Colon (tissue), 2 donors: ENCODE measurements around the gene RBM5.

ENCODE experiments used
- FAIRE-seq: peaks from 2 replicates; lab custom pipeline; 2012; peaks lifted over from hg19 to GRCh38; lab: Jason Lieb, UNC
- donor health status: control.
- donor health status: control.

RBM5 gene

DNA sequence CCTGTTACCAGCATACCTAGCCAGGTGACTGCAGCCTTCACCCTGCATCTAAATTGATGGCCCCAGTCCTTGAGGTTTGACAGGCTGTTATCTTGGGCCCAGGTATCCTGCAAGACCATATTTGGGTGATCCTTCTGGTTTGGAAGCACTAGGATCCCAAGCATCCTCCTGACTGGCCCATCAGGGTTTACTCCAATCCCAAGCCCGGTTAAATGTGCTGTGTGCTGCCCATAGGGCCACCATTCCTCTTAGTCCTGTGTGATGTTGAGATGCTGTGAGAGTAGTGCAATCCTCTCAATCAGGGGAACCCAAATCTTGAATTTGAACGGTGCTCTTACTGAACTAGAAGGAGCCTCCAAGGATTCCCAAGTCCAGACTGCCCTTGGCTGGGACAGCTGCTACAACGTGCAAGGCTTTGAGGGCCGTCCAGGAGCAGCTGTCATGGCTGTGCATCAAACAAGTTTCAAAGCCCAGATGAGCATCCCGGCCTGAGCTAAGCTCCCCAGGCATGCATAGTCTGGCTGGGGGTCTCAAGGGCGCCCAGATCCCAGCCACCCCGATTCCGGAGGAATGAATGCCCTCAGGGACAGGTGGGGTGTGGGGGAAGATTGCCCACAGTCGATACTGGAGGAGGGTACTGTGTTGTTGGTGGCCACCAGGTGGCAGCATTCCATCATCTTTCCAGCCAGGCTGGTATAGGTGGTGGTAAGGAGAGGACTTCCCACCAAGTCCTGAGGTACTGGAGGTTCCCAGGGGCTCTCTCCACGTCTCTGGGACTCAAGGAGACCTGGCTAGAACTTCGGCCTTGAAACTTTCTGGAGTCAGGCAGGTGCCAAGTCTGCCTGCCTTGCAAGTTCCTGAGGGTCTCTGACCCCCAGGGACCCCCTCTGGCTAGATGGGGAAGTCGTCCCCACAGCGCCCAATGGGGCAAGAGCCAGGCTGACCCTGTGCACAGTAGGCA lies 32.6 kb downstream of the RBM5 start:
- no peak for FAIRE-seq

DNA sequence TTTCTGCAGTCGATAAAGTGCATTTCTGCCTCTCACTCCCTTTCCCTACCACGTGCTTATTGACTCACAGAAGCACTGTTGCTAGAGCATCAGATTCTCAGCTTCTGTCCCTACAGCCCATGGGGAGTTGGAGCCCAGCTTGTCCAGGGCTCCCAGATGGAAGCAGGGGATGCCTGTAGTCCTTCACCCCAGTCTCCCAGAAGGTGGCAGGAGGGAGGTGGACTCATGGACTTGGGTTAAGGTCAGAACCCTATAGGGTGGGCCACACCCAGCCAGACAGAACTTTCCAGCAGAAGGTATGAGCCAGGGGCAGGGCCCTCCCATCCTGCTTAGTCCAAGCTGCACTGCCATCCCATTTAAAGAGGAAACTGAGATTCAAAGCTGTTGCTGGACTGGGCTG lies 33.4 kb downstream of the RBM5 start:
- no peak for FAIRE-seq

DNA sequence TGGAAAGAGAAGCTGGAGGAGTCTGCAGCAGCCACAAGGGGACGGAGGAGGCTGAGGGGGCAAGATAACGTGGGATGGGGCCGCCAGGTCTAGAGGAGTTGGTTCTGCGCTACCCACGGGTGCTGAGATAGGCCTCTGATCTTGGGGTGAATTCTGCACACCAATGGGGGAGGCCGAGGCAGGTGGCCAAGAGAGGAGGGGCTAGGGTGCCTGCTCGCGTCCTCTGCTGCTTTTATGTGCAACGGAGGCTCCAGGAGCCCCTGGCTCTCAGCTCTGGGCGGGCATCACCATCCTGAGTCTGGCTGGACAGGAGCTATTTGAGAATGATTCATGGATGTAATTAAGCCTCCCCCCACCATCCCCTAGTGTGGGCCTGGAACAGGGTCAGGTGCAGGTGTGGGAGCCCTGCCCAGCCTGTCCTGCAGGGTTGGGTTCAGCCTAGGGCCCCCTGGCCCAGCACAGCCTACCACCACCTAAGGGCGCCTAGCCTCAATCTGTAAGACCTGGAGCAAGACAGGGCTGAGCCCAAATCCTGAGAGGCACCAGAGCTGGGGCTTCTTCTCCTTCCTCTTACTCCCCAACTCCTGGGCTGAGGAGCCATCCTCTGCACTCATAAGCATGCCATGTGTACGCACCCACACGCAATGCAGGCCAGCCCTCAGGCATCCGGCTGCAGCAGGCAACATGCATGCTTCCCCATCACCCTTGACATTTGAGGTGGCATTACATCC lies 34.1 kb downstream of the RBM5 start:
- no peak for FAIRE-seq

DNA sequence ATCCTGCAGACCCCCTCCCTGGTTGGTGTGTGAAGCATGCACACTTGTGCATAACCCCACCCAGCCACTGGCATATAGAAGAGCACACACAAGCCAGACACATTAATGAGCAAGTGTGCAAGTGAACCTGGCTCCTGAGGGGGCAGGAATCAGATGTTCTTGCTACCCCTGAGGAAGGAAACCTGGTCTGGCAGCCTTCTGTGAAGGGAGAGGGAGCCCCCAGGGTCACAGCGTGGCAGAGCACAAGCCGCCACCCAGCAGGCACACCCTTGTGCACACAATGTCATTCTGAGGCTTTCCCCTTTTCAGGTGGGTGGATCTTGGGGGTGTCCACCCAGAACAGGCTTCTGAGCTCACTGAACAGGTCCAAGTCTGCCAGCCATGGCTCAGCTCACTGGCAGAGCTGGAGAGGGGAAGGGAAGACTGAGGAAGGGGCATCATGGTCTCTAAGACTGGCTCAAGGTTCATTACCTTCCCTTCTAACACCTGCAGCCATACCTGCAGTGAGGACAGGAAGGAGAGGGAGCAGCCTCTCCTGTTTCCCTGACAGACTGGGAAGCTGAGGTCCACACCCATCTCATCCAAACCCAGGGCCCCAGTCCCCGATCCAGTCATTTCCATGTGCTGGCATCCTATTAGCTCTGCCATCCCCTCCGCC lies 34.8 kb downstream of the RBM5 start:
- FAIRE-seq: no peak

DNA sequence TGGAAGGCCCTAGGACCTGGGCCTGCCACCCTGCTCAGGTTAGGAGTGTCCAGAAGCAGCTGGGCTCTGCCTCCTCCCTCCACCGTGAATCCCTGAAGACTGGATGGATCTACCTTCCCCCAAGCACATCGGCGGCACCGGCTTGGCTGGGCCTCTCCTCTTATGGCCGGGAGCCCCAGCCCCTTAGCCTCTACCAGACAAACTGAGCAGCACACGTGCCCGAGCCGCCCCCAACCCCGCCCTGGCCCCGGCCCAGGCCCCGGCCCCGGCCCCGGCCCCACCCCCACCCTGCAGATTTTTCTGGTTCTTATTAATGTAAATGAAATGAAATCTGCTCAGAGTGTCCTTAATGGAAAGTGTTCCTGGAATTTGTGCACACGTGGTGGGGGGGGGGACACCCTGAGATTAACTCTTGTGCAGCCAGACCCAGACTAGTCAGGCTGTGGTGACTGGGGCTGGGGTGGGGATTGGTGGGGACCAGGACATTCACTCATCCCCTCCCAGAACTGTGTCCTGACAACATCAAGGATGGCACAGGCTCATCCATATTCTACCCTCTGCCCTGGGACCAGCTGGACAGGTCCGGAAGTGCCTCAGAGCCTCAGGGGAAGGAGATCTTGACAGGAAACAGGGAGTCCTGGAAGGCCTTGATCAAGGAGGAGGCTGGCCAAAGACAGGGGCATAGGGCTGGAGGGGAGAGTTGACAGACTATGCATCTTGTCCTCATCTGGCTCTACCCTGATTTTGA lies 35.5 kb downstream of the RBM5 start:
- FAIRE-seq: no peak

DNA sequence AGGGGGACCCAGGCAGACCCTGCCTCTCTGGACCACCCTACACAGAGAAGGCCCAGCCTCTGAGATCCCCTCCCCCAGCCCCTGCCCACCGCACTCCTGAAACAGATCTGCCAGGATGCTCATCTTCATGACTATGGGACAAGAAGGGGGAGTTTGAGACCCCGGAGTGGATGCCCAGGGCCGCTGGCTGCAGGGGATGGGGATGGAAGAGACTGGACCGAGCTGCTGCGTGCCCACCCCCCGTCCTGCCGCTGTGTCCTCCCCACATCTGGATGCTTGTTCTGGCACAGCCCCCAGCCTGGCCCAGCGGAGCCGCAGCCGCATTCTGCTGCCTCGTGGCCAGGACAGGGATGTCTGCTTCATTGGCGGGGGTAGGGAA lies 36.1 kb downstream of the RBM5 start:
- no peak for FAIRE-seq

DNA sequence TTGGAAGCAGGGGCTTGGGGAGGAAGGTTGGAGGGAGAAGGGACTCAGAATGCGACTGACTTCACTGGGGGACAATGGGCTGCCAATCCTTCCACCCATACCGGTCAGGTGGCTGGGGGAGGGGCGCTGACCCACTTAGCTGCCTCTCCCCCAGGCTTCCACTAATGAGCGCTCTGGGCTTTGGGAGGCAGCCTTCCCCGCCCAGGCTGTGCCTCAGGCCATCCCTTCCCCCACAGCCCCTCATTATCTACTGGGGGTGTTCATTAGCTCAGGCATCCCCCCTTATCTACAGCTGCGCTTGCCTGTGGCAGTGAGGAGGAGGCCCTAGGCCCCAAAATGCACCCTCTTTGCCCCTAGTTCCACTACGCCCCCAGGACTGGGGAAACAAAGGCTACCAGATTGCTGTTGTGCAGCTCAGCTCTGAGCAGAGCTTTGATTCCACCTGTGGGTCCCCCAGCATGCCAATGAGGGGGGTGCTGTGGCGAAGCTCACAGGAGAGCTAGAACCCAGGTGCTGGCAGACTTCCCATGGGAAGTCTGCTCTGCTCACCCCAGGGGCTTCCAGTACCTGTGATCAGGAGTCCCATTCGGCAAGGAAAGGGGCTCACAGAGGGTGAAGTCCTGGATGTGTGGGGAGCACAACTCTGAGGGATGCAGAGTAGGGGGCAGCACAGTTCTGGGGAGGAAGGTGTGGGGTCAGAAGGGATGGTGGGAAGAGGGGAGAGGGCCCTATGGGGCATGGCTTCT lies 37.0 kb downstream of the RBM5 start:
- no peak for FAIRE-seq

DNA sequence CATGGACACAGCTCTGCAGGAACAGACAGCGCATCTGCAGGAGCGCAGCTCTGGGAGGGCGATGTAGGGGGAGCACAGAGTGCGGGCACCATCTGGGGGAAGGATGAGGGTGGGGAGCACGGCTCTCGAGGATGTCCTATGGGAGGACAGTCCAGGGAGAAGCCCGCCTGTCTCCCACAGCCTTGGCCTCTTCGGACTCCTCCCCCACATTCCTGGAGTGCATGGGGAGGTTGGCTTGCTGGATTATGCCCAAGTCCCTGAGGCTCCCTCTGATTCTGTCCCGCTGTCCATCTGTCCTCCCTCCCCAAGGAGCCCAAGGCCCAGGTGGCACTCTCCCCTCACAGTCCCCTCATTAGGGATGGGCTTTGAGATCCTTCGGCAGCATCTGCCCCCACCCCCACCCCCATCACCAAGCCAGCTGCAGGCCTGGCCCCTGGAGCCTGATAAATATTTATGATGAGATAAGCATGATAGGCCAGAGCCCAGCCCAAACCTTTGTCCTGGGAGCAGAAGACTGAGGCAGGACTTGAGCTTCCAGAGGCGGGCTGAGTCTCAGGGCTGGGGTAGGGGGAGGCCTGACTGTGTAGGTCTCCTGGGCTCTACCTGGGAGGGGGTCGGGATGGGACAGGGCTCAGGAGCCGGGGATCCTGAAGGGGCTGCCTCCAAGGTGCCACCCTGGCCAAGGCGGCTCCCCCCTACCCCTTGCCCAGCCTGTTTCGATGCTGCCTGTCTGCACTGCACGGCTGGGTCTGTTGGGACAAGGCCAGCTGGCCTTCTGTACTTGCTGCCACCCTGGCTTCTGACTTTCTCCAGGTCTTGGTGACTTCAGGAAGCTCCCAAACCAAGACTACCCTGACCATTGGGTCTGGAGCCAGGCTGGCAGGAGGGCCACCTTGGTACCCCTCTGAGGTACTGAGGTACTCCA lies 37.8 kb downstream of the RBM5 start:
- no peak for FAIRE-seq

DNA sequence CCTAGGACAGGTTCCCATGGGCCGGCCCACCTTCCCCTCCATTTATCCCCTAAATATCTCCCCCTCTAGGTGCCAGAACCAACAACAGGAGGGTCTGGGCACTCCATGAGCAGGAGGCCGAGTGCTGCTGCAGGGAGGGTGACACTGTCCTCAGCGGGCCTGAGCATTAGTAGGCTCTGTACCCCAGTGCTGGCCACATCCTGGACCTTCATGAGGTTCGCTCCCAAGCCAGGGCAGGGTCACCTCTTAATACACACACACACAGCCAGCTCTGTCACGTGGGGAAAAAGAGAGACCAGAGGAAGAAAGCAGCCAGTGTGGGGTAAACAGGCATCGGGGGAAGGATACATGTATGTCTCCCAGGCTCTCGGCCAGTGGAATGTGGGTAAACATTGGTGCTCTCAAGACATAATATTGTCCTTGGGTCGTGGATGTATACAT lies 38.6 kb downstream of the RBM5 start:
- no peak for FAIRE-seq

DNA sequence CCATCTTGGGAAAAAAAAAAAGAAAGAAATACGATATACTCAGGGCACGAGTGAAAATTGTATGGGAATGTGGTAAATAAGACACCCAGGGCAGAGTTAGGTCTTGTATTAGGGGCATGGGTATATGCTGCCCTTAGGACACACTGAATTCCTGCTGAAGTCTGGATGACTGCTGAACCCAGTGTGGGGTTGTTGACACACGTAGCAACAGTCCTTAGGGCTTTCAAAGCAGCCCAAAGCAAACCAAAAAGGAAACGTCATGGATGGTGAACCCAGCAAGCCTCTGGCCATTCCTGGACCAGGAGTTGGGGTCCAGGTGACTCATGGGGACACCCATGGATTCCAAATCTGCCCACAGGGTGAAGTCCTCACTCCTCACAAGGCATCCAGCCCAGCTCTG lies 39.3 kb downstream of the RBM5 start:
- FAIRE-seq: no peak

DNA sequence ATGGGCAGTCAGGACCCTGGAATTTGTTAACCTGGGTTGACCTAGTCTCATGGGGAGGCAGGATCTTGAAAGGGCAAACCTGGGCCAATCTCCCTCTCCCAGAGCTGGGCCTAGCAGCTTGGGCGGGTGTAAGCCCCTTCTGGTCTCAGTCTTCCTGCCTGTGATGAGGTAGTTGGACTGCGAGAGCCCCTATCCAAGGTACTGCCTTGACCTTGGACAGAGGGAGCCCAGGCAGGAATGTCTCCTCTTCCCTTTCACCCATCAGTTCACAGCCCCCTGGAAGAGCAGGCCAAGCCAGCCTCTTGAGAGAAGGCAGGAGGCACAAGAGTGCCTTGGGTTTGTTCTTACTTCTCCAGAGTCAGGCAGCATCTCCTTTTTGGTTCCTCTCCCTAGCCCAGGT lies 41.7 kb downstream of the RBM5 start:
- FAIRE-seq: no peak

DNA sequence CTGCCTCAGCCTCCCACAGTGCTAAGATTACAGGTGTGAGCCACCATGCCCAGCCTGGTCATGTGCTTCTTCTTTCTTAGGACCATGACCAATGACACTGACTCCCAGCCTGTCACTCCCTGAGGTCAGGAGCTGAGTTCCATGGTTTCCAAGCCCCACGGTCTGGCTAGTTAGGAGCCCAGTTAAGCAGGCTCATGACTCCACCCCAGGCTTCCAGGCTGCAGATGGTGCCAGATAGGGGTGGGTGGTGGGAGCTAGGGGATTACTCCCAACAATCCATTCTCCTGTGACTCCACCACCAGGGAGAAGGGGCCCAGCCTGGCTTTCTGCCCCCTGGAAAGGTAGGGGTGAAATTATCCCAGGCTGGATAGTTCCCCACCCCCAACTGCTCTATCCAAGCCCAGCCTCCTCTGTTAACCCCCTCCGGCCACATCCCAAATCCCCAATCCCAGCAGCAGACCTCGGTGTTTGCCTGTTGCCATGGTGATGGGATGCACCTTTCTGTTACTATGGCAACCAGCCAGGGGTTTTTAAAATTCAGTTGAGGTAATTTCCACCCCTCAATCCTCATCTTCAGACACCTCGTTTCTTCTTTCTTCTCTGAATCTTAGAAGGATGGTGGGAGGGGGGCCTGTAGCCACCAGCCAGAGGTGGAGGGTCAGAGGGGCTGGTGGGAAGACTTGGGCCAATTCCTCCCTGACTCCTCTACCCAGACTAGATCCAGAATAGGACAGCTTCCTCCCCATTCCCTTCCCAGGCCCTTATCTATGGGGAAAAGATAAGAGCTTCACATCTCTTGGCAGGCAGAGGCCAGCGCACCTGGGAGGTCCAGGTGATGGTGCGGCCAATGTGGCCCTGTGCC lies 43.9 kb downstream of the RBM5 start:
- FAIRE-seq: no peak

DNA sequence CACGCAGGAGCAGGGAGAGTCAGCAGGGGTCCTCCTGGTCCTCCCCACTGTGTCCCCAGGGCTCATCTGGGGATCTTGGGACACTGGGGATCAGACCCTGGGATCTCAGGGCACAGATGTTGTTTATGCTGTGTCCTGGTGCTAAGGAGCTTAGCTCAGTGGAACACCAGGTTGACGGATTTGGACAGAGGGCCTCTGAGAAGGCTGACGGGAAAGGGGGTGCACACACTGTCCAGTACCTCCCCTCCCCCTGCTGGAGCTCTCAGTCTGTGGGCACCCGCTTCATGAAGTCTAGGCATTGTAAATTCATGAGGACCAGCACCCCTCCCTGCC lies 44.5 kb downstream of the RBM5 start:
- no peak for FAIRE-seq

DNA sequence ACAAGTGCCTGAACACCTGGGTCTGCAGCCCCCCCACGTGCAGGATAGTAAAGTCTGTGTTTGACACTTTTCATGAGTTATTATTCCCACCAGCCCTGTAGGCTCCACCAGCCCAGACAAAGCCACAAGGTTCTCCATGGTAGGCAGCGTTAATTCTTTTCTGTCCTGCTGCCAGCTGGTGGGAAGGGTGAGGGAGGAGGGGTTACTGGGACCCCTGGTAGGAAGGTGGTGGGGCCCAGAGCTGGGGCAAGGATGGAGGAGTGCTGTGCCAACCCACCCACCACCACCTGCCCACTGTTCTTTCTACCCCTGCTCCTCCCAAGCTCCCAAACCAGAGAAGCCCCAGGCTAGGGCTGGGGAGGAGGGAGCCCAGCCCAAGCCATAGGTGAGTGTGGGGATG lies 45.6 kb downstream of the RBM5 start:
- no peak for FAIRE-seq

DNA sequence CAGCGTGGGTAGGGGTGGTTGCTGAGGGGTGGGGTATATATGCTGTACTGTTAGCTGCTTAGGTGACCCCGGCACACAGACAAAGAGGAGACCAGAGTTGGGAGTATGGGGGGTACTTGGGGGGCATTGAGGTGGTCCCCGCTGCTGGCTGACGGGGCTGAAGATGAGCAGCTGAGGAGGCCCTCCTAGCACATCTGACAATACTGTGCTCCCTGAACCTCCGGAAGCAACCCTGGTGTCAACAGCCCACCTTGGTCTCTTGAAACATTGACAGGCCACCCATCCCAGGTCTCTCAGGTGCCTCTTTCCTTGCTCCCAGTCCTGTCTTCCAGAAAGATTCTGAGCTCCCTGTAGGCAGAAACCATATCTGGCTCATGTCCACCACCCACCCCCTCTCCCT lies 47.2 kb downstream of the RBM5 start:
- FAIRE-seq: no peak

DNA sequence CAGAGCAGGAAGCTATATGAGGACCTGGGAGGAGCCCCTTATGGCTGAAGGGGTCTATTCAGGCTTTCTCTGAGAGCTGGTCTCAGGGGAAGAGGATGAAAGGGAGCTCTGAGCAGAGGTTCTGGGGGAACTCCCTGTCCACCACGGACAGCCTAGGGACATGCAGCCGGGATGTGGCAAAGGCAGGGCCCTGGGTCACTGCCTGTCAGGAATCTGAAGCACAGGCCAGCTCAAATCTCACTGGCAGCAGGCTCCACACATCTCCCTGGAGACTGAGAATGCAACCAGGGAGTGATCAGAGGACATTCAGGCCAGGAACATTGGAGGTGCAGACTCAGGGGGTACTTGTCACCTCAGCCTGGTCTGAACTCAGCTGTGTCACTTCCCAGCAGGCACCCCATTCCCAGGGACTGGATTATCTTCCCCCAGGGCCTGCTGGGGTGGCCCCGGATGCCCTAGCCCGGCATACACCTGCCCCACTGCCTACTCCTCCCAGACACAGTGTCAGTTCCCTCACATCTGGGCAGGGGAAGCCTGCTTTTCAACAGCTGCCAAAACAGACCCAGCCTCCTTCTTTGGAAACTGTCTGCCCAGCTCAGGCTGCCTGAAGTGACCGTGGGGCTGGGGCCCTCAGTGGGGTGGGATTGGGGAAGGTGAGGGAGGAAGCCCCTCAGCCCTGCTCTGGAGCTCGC lies 48.1 kb downstream of the RBM5 start:
- no peak for FAIRE-seq

DNA sequence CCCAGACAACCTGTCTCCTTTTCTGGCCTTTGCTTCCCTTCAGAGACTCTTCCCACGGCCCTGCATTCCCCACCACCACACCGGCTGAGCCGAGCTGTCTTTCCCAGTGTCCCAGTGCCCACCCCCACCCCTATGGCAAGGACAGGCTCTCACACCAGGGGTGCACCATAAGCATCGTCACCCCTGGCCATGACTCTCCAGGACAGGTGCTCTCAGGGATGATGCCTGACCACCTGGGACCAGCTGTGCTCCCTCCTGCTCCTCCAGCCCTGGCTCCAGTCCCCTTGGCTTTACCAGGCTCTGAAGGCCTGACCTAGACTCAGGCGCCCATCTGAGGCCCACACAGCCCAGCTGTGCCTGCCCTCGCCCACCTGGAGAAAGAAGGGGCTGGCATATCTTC lies 48.8 kb downstream of the RBM5 start:
- FAIRE-seq: no peak

DNA sequence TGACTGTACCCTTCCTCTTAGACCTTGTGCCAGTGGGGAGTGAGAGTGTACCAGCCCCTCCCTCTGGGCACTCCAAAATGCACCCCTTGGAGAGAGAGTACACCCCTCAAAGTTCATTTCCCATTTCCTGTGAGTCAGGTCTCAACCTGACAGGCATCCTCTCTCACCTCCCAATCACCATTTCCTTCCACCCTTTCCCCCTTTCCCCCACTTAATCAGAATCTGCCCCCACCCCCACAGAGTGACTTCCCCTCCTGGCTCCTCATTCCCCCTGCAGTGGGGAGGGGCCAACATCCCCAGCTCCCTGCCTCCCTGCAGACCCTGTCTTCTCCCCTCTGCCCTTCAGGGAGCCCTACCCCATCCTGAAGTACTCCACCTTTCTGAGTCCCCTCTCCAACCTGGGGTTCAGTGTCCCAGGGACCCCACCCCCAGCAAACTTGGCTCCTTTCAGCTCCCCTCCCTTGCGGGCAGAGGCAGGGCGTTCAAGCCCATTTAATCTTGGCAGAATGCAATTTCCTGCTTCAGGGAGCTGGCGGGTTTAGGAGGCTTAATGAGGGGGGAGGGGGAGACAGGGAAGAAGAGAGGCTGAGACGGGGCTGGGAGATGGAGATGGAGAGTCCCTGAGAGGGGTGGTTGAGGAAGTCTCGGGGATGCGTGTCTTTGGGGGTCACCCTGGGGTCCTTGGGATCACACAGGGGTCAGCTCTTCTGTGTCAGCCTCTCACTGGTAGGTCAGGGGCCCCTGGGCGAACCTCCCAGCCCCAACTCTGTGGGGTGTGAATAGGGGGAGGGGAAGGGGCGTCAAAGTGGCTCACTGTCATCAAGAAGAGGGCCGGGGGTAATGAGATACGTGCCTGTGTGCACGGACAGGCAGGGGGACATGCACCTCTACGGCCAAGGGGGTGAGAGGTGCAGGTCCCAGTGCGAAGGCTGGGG lies 49.8 kb downstream of the RBM5 start:
- no peak for FAIRE-seq
